Thyroid gland (tissue), 4 donors: ENCODE data around the gene CDADC1.

Experiments used
- POLR2A ChIP-seq, 2 donors: fragments of 450-650 bp; IDR thresholded peaks; one replicate each; pipeline ENCODE4 v1.6.1; 2017; ENCODE audit warnings: antibody characterized with exemption in 2 of 2, mild to moderate bottlenecking in 2 of 2, moderate library complexity in 1 of 2
- TF ChIP-seq, protein P1 (sequence below), 6 experiments: fragments of 200-600 bp in 3 of 6; fragments of 450-650 bp in 3 of 6; sonication (generic) in 3 of 6; IDR thresholded peaks; one replicate each; pipeline ENCODE4 v1.5.1; 2016 to 2019; ENCODE audit warnings: antibody characterized with exemption in 6 of 6, mild to moderate bottlenecking in 2 of 6, inconsistent platforms in 1 of 6, moderate library complexity in 1 of 6

DNA sequence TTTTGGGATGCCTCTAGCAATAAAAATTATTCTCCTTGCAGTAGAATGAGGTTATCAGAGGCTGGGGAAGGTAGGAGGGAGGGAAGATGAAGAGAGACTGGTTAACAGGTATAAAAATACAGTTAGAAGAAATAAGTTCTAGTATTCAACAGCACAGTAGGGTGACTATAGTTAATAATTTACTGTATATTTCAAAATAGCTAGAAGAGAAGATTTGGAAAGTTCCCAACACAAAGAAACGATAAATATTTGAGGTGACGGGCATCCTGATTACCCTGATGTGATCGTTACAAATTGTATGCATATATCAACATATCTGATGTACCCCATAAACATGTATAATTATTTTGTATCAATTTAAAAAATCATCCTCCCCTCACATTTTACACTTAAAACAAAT, 93.8 kb downstream of the CDADC1 start:
- no peak for TF ChIP-seq POLR2A (IDR thresholded peaks at IDR 0.05)
- TF ChIP-seq, protein P1, sequence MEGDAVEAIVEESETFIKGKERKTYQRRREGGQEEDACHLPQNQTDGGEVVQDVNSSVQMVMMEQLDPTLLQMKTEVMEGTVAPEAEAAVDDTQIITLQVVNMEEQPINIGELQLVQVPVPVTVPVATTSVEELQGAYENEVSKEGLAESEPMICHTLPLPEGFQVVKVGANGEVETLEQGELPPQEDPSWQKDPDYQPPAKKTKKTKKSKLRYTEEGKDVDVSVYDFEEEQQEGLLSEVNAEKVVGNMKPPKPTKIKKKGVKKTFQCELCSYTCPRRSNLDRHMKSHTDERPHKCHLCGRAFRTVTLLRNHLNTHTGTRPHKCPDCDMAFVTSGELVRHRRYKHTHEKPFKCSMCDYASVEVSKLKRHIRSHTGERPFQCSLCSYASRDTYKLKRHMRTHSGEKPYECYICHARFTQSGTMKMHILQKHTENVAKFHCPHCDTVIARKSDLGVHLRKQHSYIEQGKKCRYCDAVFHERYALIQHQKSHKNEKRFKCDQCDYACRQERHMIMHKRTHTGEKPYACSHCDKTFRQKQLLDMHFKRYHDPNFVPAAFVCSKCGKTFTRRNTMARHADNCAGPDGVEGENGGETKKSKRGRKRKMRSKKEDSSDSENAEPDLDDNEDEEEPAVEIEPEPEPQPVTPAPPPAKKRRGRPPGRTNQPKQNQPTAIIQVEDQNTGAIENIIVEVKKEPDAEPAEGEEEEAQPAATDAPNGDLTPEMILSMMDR (IDR thresholded peaks at IDR 0.05), result no peak
